NOMO-1 (cell line): ENCODE data around the gene FBXL4.

Source experiments
- DNase-seq, 2 experiments: peaks; one replicate each; lab custom pipeline; 2025; ENCODE audit not compliant: unreplicated experiment in 2 of 2; lab: John Stamatoyannopoulos, UW

FBXL4 gene

DNA sequence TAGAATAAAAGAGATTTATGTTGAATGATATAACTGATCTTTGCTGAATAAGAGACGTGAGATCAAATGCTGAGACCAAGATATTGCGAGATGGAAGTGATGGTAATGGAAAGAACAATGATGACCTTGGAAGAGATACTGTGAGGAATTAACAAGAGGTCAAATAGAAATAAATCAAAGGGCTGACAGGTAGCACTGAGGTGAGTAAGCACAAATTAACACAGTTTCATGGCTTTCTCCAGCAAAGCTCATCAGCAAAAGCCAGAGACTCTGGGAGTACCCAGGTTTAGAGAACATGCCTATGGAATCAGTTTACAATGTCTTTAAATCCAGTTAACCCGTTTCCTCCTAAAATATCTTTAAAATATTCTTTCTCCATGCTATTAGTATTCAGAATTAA lies 60.1 kb downstream of the FBXL4 start:
- no peak for DNase-seq

DNA sequence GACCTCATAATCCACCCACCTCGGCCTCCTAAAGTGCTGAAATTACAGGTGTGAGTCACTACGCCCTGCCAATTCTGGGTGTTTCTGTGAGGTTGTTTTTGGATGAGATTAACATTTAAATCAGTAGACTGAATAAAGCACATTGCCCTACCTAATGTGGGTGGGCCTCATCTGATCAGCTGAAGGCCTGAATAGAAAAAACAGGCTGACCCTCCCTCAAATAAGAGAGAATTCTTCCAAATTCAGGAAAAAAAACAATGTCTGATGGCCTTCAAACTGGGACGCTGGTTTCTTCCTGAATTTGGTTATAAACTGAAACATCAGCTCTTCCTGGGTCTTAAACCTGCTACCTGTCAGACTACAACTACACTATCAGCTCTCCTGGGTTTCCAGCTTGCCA lies 62.4 kb downstream of the FBXL4 start:
- no peak for DNase-seq

- DNase-seq, result no peak
Observed at GRCh38 chr6:98880486-98880885, 67.3 kb downstream of the FBXL4 start.

DNA sequence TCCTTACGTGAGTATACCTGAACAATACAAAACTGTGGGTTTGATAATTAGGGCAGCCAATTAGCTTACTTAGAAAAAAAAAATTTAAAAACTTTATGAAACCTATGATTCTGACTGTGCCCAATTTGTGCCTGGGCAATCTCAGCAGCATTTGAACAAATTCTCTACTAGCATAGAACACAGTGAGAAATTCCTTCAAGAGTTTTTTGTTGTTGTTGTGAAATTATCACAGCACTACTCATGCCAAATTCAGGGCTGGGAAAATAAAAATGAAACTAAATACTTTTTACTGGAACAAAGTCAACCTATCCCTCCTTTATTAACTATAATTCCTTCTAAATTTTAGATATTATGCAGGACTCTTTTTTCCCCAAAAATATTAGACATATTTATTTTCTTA lies 70.5 kb downstream of the FBXL4 start:
- DNase-seq, result no peak

- DNase-seq, result no peak
Observed at GRCh38 chr6:98875375-98875774, 72.4 kb downstream of the FBXL4 start.

GRCh38 chr6:98871821-98872220 lies 75.9 kb downstream of the FBXL4 start:
- no peak for DNase-seq

- DNase-seq, result no peak
Observed at GRCh38 chr6:98871057-98871456, 76.7 kb downstream of the FBXL4 start.

GRCh38 chr6:98864497-98864896 lies 83.2 kb downstream of the FBXL4 start:
- no peak for DNase-seq

GRCh38 chr6:98848539-98849242 lies 99.1 kb downstream of the FBXL4 start:
- DNase-seq, result no peak

- DNase-seq, result no peak
Observed at GRCh38 chr6:98847779-98848538, 99.8 kb downstream of the FBXL4 start.

DNA sequence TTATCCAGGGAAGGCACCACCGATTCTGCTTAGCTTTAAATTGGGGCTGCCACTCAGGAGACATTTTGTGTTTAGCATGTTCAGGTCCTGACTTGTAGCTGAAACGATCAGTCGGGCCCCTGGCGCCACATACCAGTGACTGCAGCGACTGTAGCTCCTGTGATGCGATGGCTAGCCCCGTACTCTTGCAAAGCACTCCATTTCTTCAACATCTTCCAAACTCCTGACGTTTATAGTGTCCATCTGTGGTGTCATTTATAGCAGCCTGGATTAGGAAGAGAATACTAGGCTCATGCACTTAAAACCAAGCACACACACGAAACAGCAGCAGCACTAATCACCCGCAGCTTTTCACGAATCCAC lies 100.3 kb downstream of the FBXL4 start:
- DNase-seq, result no peak

DNA sequence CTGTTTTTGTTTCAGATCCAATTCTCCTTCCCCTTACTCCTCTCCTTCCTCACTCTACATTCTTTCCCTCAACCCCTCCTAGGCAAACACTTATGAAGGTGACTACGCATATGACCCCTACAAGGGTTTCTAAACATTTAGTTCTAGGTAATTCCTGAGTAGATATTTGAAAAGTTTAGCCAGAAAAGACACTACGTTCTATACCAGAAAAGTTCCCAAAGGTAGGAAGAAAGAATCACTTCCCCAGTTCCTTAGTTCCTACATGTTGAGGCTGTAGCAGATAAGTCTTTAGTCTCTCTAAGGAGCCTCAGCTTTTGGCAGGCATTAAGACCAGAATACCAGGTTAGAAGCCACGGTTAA lies 101.7 kb downstream of the FBXL4 start:
- DNase-seq, result no peak

GRCh38 chr6:98845211-98846020 lies 102.3 kb downstream of the FBXL4 start:
- peak; percentile 50 to 60 for DNase-seq

GRCh38 chr6:98844244-98845210 lies 103.2 kb downstream of the FBXL4 start:
- no peak for DNase-seq

- no peak for DNase-seq
Observed at GRCh38 chr6:98843271-98844243, 104.2 kb downstream of the FBXL4 start.

GRCh38 chr6:98842342-98843180 lies 105.2 kb downstream of the FBXL4 start:
- no peak for DNase-seq

GRCh38 chr6:98841621-98842341 lies 106.0 kb downstream of the FBXL4 start:
- no peak for DNase-seq

DNA sequence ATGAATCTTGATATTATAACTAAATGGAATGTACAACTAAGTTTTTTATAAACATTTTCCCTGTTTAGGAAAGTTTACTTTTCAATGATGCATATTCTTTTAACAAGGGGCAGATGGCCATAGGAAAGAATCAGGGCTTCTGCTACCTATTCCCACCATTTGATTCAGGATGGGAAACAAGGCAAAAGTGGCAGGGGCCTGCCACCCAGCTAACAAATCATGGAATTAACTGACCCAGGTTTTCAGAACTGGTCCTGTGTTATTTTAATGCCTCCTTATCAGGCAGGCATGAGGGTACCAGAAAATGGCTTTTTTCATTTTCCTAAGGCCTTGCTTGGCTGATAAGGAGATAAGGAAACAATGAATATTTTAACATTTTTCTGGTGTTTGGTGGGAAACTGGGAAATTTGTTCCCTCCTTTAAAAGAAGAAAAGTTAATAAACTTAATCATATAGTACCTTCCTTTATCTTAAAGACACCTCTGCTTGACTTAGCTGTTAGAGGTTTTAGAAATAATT lies 106.7 kb downstream of the FBXL4 start:
- no peak for DNase-seq
